Keratinocyte (primary cell): ENCODE data around the gene FAM240A. TPM values are rescaled to one million over a fixed set of nuclear protein-coding genes. Genes with fewer than 3 reads are reported as not detected.

Experiments
- DNase-seq: peaks from one replicate; pipeline ENCODE4 v3.0.0-alpha.2; 2011; ENCODE audit warnings: low read depth, missing footprints, low spot score
- FAIRE-seq: peaks from 2 replicates; lab custom pipeline; 2011; peaks lifted over from hg19 to GRCh38; lab: Jason Lieb, UNC
- H2AFZ ChIP-seq: 2 replicates; pipeline ENCODE4 v1.6.0; 2012; ENCODE audit warnings: low read length, control low read depth, inconsistent platforms; ENCODE audit not compliant: control insufficient read depth
- H3K27ac ChIP-seq: 2 replicates; pipeline ENCODE4 v1.5.1; 2011; ENCODE audit warnings: low read length; ENCODE audit not compliant: control insufficient read depth, insufficient read depth
- H3K27me3 ChIP-seq: 3 replicates; pipeline ENCODE4 v1.6.0; 2011; ENCODE audit warnings: low read length; ENCODE audit not compliant: control insufficient read depth, insufficient read depth; ENCODE audit errors: extremely low read depth
- H3K36me3 ChIP-seq, 2 experiments: 2 replicates in 1 of 2; 3 replicates in 1 of 2; pipeline ENCODE4 v1.5.1; 2011; ENCODE audit warnings: low read length in 2 of 2, mild to moderate bottlenecking in 1 of 2; ENCODE audit not compliant: control insufficient read depth in 2 of 2, insufficient read depth in 2 of 2; ENCODE audit errors: extremely low read depth in 1 of 2
- H3K4me1 ChIP-seq: 3 replicates; pipeline ENCODE4 v1.5.1; 2011; ENCODE audit warnings: low read length; ENCODE audit not compliant: control insufficient read depth, insufficient read depth; ENCODE audit errors: extremely low read depth
- H3K4me2 ChIP-seq: 3 replicates; pipeline ENCODE4 v1.6.0; 2011; ENCODE audit warnings: low read depth, low read length; ENCODE audit not compliant: control insufficient read depth, insufficient read depth; ENCODE audit errors: extremely low read depth
- H3K4me3 ChIP-seq, 3 experiments: fragments of 200-600 bp in 1 of 3; sonication (generic) in 1 of 3; 2 replicates in 2 of 3; 3 replicates in 1 of 3; pipeline ENCODE4 v1.5.1; 2011 to 2016; ENCODE audit warnings: low read length in 3 of 3, mild to moderate bottlenecking in 3 of 3, control low read depth in 2 of 3, inconsistent platforms in 1 of 3, low read depth in 1 of 3, mixed read lengths in 1 of 3, mixed run types in 1 of 3, moderate library complexity in 1 of 3; ENCODE audit not compliant: control insufficient read depth in 2 of 3, insufficient read depth in 2 of 3; ENCODE audit errors: extremely low read depth in 1 of 3
- H3K79me2 ChIP-seq: 2 replicates; pipeline ENCODE4 v1.6.0; 2012; ENCODE audit warnings: low read length; ENCODE audit not compliant: control insufficient read depth, insufficient read depth
- H3K9ac ChIP-seq: 3 replicates; pipeline ENCODE4 v1.6.0; 2011; ENCODE audit warnings: low read length; ENCODE audit not compliant: control insufficient read depth, insufficient read depth; ENCODE audit errors: extremely low read depth
- H3K9me1 ChIP-seq: 3 replicates; pipeline ENCODE4 v1.6.0; 2011; ENCODE audit warnings: low read length; ENCODE audit not compliant: control insufficient read depth, insufficient read depth; ENCODE audit errors: extremely low read depth
- H3K9me3 ChIP-seq: 2 replicates; pipeline ENCODE4 v1.5.1; 2012; ENCODE audit warnings: low read depth, low read length; ENCODE audit not compliant: control insufficient read depth
- H4K20me1 ChIP-seq: 3 replicates; pipeline ENCODE4 v1.6.0; 2011; ENCODE audit warnings: low read length; ENCODE audit not compliant: control insufficient read depth, insufficient read depth; ENCODE audit errors: extremely low read depth
- EZH2 ChIP-seq: IDR thresholded peaks from one replicate; pipeline ENCODE4 v1.6.1; 2012; ENCODE audit warnings: inconsistent platforms, mild to moderate bottlenecking, low read length, moderate library complexity
- dilution Hi-C: fragments of 300-500 bp; cut with MboI; formaldehyde crosslinking; loops from one replicate; pipeline ENCODE4 v1.7.0; 2020; ENCODE audit warnings: low sequenced_read_pairs; ENCODE audit not compliant: extremely low pct_ligation_motif_present
- polyA plus RNA-seq, 5 experiments: library from polyadenylated mRNA; depleted of rRNA in 3 of 5; stranded (reverse) in 3 of 5; stranded (forward) in 1 of 5; unstranded in 1 of 5; fragments of >200 nt; gene quantifications; 1 replicate in 1 of 5; 2 replicates in 3 of 5; 3 replicates in 1 of 5; pipeline versions ENCODE4 v1.2.1 to v1.2.3, GENCODE V29; 2011 to 2012; ENCODE audit warnings: missing spikeins in 2 of 5, low read depth in 1 of 5, low replicate concordance in 1 of 5
- TF ChIP-seq, protein P1 (sequence below), 3 experiments: IDR thresholded peaks in 1 of 3; conservative IDR thresholded peaks in 1 of 3; optimal IDR thresholded peaks in 1 of 3; 2 replicates in 2 of 3; 3 replicates in 1 of 3; pipeline versions ENCODE3 to v1.5.1; 2011; ENCODE audit warnings: low read length in 3 of 3, mild to moderate bottlenecking in 3 of 3, moderate library complexity in 2 of 3, control low read depth in 1 of 3, inconsistent platforms in 1 of 3; ENCODE audit not compliant: insufficient read depth in 2 of 3; ENCODE audit errors: extremely low read depth in 1 of 3

Gene FAM240A
- polyA plus RNA-seq, 1 donor (not counting 4 experiments of a cell fraction or from before 2014, with no cell fraction given), result not detected

DNA sequence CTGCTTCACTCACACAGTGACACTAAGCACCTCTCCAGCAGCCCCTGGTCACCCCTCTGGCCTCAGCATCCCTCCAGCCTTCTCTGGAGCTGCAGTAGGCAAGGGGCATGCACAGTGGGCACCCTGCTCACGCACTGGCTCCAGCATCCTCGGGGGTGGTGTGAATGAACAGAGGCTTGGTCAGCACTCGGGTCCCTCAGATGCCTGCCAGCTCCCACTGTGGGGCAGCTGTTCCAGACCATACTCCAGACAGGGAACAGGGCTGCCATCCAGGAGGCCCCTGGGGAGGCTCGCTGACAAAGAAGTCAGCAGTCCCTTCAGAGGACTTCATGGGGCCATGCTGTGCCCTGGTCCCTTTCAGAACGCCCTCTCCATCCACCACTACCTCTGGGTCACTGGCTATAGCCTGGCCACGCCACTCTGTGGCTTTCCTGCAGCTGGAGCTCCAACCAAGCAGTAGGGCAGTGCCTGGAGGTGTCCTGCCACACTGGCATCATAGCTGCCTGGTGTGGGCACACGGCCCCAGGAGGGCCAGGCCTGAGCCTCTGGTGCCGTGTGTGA is 54.8 kb downstream of the FAM240A start:
- Histone ChIP-seq H4K20me1 (no peaks in the 10 kb centered on the region), H3K27ac (no peak overlapping the region), H3K9ac (no peak overlapping the region), H3K27me3 (no peaks in the 10 kb centered on the region), H3K4me3 (no peak overlapping the region), H3K36me3 (peaks cover 10 to 15% of the 10 kb centered on the region in 2 experiments), H2AFZ (no peak overlapping the region), H3K9me3 (no peaks in the 10 kb centered on the region), H3K4me2 (no peak overlapping the region), H3K79me2 (no peaks in the 10 kb centered on the region), H3K4me1 (no peaks in the 10 kb centered on the region), H3K9me1 (no peaks in the 10 kb centered on the region)
- DNase-seq, result no peak
- dilution Hi-C loops, result no loop called here
- TF ChIP-seq, protein P1, sequence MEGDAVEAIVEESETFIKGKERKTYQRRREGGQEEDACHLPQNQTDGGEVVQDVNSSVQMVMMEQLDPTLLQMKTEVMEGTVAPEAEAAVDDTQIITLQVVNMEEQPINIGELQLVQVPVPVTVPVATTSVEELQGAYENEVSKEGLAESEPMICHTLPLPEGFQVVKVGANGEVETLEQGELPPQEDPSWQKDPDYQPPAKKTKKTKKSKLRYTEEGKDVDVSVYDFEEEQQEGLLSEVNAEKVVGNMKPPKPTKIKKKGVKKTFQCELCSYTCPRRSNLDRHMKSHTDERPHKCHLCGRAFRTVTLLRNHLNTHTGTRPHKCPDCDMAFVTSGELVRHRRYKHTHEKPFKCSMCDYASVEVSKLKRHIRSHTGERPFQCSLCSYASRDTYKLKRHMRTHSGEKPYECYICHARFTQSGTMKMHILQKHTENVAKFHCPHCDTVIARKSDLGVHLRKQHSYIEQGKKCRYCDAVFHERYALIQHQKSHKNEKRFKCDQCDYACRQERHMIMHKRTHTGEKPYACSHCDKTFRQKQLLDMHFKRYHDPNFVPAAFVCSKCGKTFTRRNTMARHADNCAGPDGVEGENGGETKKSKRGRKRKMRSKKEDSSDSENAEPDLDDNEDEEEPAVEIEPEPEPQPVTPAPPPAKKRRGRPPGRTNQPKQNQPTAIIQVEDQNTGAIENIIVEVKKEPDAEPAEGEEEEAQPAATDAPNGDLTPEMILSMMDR (optimal IDR thresholded peaks at IDR 0.05 in 1 of 3, IDR thresholded peaks at IDR 0.05 in 1 of 3, conservative IDR thresholded peaks at IDR 0.05 in 1 of 3; ENCODE audit: extremely low read depth in 1 of 3, insufficient read depth in 2 of 3, low read length in 3 of 3), result no peak
- TF ChIP-seq EZH2, result no peak
- FAIRE-seq, result no peak

GRCh38 chr3:46667657-46668056 is 55.3 kb downstream of the FAM240A start:
- Histone ChIP-seq H3K27me3 (no peaks in the 10 kb centered on the region), H2AFZ (no peak overlapping the region), H3K9me3 (no peaks in the 10 kb centered on the region), H3K4me3 (no peak overlapping the region), H3K9ac (no peak overlapping the region), H3K9me1 (no peaks in the 10 kb centered on the region), H3K36me3 (peaks cover 12 to 15% of the 10 kb centered on the region in 2 experiments), H4K20me1 (no peaks in the 10 kb centered on the region), H3K79me2 (no peaks in the 10 kb centered on the region), H3K4me2 (no peak overlapping the region), H3K27ac (no peak overlapping the region), H3K4me1 (no peaks in the 10 kb centered on the region)
- FAIRE-seq (no peak), DNase-seq (no peak)
- dilution Hi-C loops, result no loop called here
- no peak for TF ChIP-seq EZH2
- TF ChIP-seq, protein P1 (optimal IDR thresholded peaks at IDR 0.05 in 1 of 3, IDR thresholded peaks at IDR 0.05 in 1 of 3, conservative IDR thresholded peaks at IDR 0.05 in 1 of 3; ENCODE audit: extremely low read depth in 1 of 3, insufficient read depth in 2 of 3, low read length in 3 of 3), result no peak
